B cell (primary cell): ENCODE data around the gene DIAPH1.

ENCODE experiments used
- CTCF ChIP-seq: fragments of 200-600 bp; IDR thresholded peaks from one replicate; pipeline ENCODE4 v1.8.0; 2022; ENCODE audit warnings: antibody characterized with exemption, mild to moderate bottlenecking
- EZH2 ChIP-seq: IDR thresholded peaks from 2 replicates; pipeline ENCODE4 v1.6.1; 2012; ENCODE audit warnings: borderline replicate concordance, low read depth, mild to moderate bottlenecking, moderate library complexity, low read length; ENCODE audit not compliant: insufficient read depth, poor library complexity, severe bottlenecking

DNA sequence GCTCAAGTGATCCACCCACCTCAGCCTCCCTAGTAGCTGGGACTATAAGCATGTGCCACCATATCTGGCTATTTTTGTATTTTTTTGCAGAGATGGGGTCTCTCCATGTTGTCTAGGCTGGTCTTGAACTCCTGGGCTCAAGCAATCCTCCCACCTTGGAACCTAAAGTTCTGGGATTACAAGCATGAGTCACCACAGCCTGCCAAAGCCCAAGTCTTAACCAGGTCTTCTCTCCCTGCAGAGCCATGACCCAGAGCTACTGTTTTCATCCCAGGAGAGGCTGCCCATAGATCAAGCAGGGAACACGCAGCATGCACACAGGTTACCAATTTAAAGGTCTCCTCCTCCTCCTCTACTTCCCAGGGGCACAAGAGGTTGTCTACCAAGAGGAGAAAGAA, 100.2 kb downstream of the DIAPH1 start:
- no peak for TF ChIP-seq CTCF
- no peak for TF ChIP-seq EZH2
